Epidermal melanocyte (primary cell): ENCODE measurements around the gene MLXIP.

Experiments
- DNase-seq: peaks from one replicate; pipeline ENCODE4 v3.0.0; 2011; ENCODE audit warnings: low spot score; ENCODE audit not compliant: insufficient read length

The MLXIP gene

DNA sequence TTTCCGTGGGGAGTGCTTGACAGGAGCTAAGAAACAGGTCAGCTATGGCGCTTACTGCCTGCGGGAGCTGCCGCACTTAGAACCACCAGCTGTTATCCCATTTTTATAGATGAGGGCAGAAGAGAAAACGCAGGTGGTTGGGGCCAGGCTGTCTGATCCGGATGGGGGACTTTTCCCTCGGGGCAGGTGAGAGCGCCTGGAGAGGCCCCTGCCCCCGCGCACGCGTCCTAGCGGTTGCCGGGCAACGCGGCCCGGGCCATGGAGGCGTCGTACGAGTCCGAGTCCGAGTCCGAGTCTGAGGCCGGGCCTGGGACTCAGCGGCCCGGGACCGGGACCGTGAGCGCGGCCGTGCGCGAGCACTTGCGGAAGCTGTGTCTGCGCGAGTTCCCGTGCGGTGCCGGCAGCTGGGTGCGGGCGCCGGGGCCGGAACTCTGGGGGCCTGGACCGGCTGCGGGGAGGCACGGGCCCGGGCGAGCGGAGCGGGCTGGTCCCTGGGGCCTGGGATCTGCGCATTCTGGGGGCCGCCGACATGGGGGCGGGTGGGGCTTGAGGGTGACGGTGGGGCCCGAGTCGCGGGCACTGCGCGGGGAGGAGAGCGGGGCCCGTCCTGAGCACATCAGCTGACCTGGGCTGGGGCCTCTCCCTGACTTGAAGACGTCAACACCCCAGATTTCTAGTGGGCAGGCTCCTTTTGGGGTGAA is 104.5 kb downstream of the MLXIP start, which contains the start of gene LRRC43:
Gene LRRC43, plus strand, starts transcription at position 237 of the 701 bp plus-strand sequence. Its CDS starts 22 bp downstream, at position 259.
- no peak for DNase-seq

- DNase-seq: no peak
Measured at GRCh38 chr12:122183588-122183940, 105.0 kb downstream of the MLXIP start.

- DNase-seq: no peak
Measured at GRCh38 chr12:122184517-122184916, 106.0 kb downstream of the MLXIP start.

DNA sequence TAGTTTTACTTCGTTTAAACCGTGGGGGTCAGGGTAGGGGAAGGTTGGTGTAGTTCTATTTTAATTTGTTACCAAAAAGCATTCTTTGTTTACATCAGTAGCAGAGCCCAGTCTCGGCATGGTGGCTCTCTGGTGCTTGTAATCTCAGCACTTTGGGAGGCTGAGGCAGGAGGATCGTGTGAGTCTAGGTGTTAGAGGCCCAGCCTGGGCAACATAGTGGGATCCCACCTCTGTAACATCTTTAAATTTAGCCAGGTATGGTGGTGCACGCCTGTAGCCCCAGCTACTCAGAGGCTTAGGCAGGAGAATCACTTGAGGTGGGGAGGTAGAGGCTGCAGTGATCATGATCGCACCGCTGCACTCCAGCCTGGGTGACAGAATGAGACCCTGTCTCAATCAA is 106.5 kb downstream of the MLXIP start:
- DNase-seq: no peak

GRCh38 chr12:122185494-122186082 is 107.0 kb downstream of the MLXIP start:
- no peak for DNase-seq

- no peak for DNase-seq
Measured at GRCh38 chr12:122187466-122187865, 108.9 kb downstream of the MLXIP start.

DNA sequence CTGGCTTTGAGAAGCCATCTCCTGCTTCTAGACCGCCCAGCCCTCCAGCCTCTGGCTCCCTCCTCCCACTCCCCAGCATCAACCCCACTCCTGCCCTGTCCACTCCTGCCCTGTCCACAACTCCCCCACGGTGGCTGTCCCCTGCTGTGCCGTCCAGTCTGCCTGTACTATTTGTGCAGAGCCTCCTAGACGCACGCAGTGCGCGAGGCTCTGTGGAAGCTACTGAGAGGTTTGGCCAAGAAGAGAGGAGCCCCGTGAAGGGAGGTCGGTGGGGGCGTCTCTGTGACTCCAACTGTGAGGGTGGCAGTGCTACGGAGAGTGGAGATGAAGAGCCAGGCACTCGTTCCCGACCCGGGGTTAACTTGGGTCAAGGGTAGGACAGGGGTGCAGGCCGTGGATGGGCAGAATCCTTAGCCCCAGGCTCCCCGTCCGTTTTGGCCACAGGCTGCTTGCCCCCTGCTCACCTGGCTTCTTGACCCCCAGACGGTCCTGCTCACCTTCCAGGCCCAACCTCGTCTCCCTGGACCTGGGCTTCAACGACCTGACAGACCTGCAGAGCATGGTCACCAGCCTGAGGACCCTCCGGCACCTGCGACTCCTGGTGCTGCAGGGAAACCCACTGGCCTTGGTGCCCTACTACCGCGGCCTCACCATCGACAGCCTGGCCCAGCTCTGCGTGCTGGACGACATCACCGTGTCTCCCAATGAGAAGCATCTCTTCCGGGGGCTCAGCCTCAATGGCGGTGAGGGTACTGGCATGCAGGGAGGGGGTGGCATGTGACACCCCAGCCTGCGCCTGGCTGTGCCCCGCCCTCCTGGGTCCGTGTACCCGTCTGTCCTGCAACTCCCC is 111.3 kb downstream of the MLXIP start:
- DNase-seq: no peak

DNA sequence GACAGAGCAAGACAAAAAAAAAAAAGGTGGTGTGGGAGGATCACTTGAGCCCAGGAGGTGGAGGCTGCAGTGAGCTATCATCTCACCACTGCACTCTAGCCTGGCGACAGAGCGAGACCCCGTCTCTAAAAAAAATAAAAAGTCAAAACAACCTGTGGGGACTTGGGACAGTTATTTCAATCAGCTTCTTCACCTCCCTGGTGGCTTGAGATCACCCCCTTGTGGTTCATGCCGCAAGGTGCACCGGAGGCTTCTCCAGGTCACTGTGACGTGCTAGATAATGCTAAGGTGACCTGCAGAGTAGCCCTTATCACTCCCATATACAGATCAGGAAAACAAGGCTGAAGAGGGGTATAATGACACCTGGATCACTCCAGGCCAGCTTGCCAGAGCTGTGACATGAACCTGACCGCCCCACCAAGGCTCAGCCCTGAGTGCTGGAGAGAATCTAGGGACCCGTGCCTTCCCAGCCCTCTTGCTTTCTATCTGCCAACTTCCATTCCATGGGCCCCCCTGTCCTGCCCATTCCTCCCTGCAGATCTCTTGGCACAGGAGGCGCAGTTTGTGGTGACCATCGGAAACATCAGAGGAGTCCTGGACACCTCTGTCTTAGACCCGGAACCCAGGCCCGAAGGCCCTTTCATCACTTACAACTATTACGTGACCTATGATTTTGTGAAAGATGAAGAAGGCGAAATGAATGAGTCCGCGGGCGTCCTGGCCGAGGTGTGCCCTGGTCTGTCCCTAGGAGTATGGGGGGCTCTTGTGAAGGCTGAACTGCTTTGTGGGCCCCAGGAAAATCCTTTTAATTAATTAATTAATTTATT is 112.5 kb downstream of the MLXIP start:
- peak; percentile 50 for DNase-seq

DNA sequence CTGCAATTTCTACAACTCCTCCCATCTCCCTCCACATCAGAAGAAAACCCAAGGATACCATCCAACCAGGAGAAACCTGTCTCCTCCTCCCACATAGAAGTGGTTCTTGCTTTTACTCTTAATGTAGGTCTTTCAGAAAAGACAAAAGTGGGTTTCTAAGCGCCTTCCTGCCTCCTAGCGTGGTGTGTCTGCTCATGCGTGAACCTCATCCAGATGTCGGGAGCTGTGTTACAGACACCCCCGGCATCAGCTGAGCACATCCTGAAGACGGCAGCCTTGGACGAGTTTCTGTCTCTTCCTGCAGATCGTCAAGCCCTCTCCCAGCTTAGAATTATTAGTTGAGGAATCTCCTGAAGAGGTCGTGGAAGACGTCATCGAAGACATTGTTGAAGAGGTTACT is 113.9 kb downstream of the MLXIP start:
- no peak for DNase-seq

DNA sequence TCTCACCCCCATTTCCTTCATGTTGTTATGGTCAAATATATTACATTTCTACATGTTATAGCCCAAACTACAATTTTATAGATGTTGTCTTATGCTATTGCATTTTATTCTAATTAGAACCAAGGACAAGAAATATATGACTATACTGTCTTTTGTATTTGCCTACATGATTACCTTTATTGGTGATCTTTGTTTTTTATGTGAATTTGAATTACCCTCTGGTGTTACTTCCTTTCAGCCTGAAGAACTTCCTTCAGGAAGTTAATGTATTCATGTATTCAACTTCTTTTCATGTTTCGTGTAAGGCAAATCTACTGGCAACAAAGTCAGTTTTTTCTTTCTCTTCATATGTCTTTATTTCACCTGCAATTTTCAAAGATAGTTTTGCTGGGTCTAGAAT is 116.2 kb downstream of the MLXIP start:
- no peak for DNase-seq

DNA sequence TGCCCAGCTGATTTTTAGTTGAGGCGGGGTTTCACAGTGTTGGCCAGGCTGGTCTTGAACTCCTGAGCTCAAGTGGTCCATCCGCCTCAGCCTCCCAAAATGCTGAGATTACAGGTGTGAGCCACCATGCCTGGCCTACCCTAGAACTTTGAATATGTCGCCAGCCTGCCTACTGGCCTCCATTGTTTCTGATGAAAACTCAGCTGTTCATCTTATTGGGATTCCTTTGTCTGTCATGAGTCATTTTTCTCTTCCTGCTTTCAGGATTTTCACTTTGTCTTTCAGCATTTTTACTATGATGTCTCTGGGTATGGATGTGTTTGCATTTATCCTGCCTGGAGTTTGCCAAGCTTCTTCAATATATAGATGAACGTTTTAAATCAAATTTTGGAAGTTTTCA is 116.8 kb downstream of the MLXIP start:
- no peak for DNase-seq
